KMS-11 (cell line): ENCODE data around the gene GRID2.

Experiments
- H2AFZ ChIP-seq: fragments of 200-600 bp; sonication (generic); 2 replicates; pipeline ENCODE4 v1.6.1; 2016; ENCODE audit warnings: antibody characterized with exemption, mixed run types, low read depth
- H3K27ac ChIP-seq: fragments of 200-600 bp; sonication (generic); 2 replicates; pipeline ENCODE4 v1.6.1; 2016; ENCODE audit warnings: mild to moderate bottlenecking, mixed run types
- H3K27me3 ChIP-seq: fragments of 200-600 bp; sonication (generic); 2 replicates; pipeline ENCODE4 v1.6.1; 2017; ENCODE audit warnings: mild to moderate bottlenecking, low read depth, mixed run types, moderate library complexity; ENCODE audit not compliant: insufficient read depth
- H3K36me3 ChIP-seq: fragments of 200-600 bp; sonication (generic); 2 replicates; pipeline ENCODE4 v1.6.1; 2017; ENCODE audit warnings: mild to moderate bottlenecking, mixed run types; ENCODE audit not compliant: insufficient read depth
- H3K4me1 ChIP-seq: fragments of 200-600 bp; sonication (generic); 2 replicates; pipeline ENCODE4 v1.6.1; 2016; ENCODE audit warnings: mild to moderate bottlenecking, low read depth, mixed run types; ENCODE audit not compliant: poor library complexity, severe bottlenecking
- H3K4me2 ChIP-seq: fragments of 200-600 bp; sonication (generic); 2 replicates; pipeline ENCODE4 v1.7.0; 2016; ENCODE audit warnings: mild to moderate bottlenecking, mixed run types
- H3K4me3 ChIP-seq: fragments of 200-600 bp; sonication (generic); IDR thresholded peaks from 2 replicates; pipeline ENCODE4 v1.6.1; 2017; ENCODE audit warnings: low read depth, low read length, mixed read lengths; ENCODE audit not compliant: insufficient read depth
- H3K79me2 ChIP-seq: fragments of 200-600 bp; sonication (generic); 2 replicates; pipeline ENCODE4 v1.6.1; 2016; ENCODE audit warnings: low read depth, mixed run types; ENCODE audit not compliant: insufficient read depth
- H3K9ac ChIP-seq: fragments of 200-600 bp; sonication (generic); 2 replicates; pipeline ENCODE4 v1.6.1; 2016; ENCODE audit warnings: mild to moderate bottlenecking, mixed run types
- H4K20me1 ChIP-seq: fragments of 200-600 bp; sonication (generic); 2 replicates; pipeline ENCODE4 v1.6.1; 2016; ENCODE audit warnings: mild to moderate bottlenecking, mixed run types; ENCODE audit not compliant: insufficient read depth
- CTCF ChIP-seq: fragments of 200-600 bp; sonication (generic); conservative IDR thresholded peaks from 2 replicates; pipeline ENCODE4 v1.6.1; 2017; ENCODE audit warnings: low read depth, mild to moderate bottlenecking, antibody characterized with exemption, low read length, moderate library complexity, mixed read lengths

The GRID2 gene

GRCh38 chr4:93416344-93417128 is 1112.8 kb downstream of the GRID2 start:
- TF ChIP-seq CTCF, result no peak
- Histone ChIP-seq H3K27me3 (no peaks in the 10 kb centered on the region), H3K27ac (no peak overlapping the region), H3K79me2 (no peaks in the 10 kb centered on the region), H2AFZ (no peak overlapping the region), H3K4me2 (no peak overlapping the region), H3K4me1 (no peaks in the 10 kb centered on the region), H3K4me3 (no peak overlapping the region), H3K9ac (no peak overlapping the region), H3K36me3 (no peaks in the 10 kb centered on the region), H4K20me1 (no peaks in the 10 kb centered on the region)

GRCh38 chr4:93431371-93431770 is 1127.6 kb downstream of the GRID2 start:
- no peaks in the 10 kb centered on the region for H3K79me2 ChIP-seq
- no peak overlapping the region for H3K9ac ChIP-seq
- no peak overlapping the region for H3K4me2 ChIP-seq
- TF ChIP-seq CTCF, result no peak
- H3K27me3 ChIP-seq, result no peaks in the 10 kb centered on the region
- H4K20me1 ChIP-seq, result no peaks in the 10 kb centered on the region
- H3K36me3 ChIP-seq, result no peaks in the 10 kb centered on the region; the same call in 1 of the 2 replicates
- no peak overlapping the region for H2AFZ ChIP-seq
- H3K27ac ChIP-seq, result no peak overlapping the region
- no peaks in the 10 kb centered on the region for H3K4me1 ChIP-seq
- no peak overlapping the region for H3K4me3 ChIP-seq

- no peak overlapping the region for H3K4me2 ChIP-seq
- no peak overlapping the region for H3K27ac ChIP-seq
- H2AFZ ChIP-seq, result no peak overlapping the region
- no peaks in the 10 kb centered on the region for H3K79me2 ChIP-seq
- no peaks in the 10 kb centered on the region for H4K20me1 ChIP-seq
- no peaks in the 10 kb centered on the region for H3K27me3 ChIP-seq
- no peak for TF ChIP-seq CTCF
- H3K4me1 ChIP-seq, result no peaks in the 10 kb centered on the region
- no peaks in the 10 kb centered on the region for H3K36me3 ChIP-seq
- H3K4me3 ChIP-seq, result no peak overlapping the region
- no peak overlapping the region for H3K9ac ChIP-seq
These were observed 1130.1 kb downstream of the GRID2 start for GRCh38 chr4:93433840-93434239.

GRCh38 chr4:93436000-93436626 is 1132.3 kb downstream of the GRID2 start:
- no peak overlapping the region for H3K4me3 ChIP-seq
- no peak overlapping the region for H3K9ac ChIP-seq
- no peak overlapping the region for H3K4me2 ChIP-seq
- no peaks in the 10 kb centered on the region for H4K20me1 ChIP-seq
- H2AFZ ChIP-seq, result no peak overlapping the region
- no peaks in the 10 kb centered on the region for H3K4me1 ChIP-seq
- no peaks in the 10 kb centered on the region for H3K36me3 ChIP-seq
- no peak for TF ChIP-seq CTCF
- H3K27ac ChIP-seq, result no peak overlapping the region
- no peaks in the 10 kb centered on the region for H3K27me3 ChIP-seq
- no peaks in the 10 kb centered on the region for H3K79me2 ChIP-seq
